ENCODE data around the gene ZNF346. TPM values are rescaled to one million over a fixed set of nuclear protein-coding genes. Genes with fewer than 3 reads are reported as not detected.

The ZNF346 gene
- total and polyA plus RNA-seq, 2 of the 13 experiments (the other 11 are each of a cell fraction or from before 2014, with no cell fraction given), result 8.6 to 19.4 TPM

- TF ChIP-seq ZBED4 (CRISPR knock-in tag; IDR thresholded peaks at IDR 0.05; ENCODE audit: borderline replicate concordance) (peak; percentile 30; the same call in 1 of the 2 replicates), ZNF503 (CRISPR knock-in tag; IDR thresholded peaks at IDR 0.05) (no peak), ZNF367 (CRISPR knock-in tag; IDR thresholded peaks at IDR 0.05; ENCODE audit: borderline replicate concordance) (no peak), ZNF274 (CRISPR knock-in tag; IDR thresholded peaks at IDR 0.05) (no peak), AHDC1 (CRISPR knock-in tag; IDR thresholded peaks at IDR 0.05; ENCODE audit: borderline replicate concordance) (no peak), ARID3A (IDR thresholded peaks at IDR 0.05; ENCODE audit: low read depth, low read length) (no peak), NRL (CRISPR knock-in tag; IDR thresholded peaks at IDR 0.05; ENCODE audit: borderline replicate concordance) (no peak), ZFYVE20 (CRISPR knock-in tag; IDR thresholded peaks at IDR 0.05; ENCODE audit: borderline replicate concordance, low read depth) (no peak), ZNF7 (CRISPR knock-in tag; IDR thresholded peaks at IDR 0.05) (no peak), CCAR2 (optimal IDR thresholded peaks at IDR 0.05; ENCODE audit: low read depth, low read length) (no peak), ZNF264 (CRISPR knock-in tag; IDR thresholded peaks at IDR 0.05) (no peak), MYPOP (CRISPR knock-in tag; IDR thresholded peaks at IDR 0.05) (no peak), GABPB1 (CRISPR knock-in tag; IDR thresholded peaks at IDR 0.05) (peak; percentile 48; the same call in 1 of the 2 replicates)
Observed at GRCh38 chr5:177094224-177095087, 72.0 kb downstream of the ZNF346 start (continued).
